ENCODE data around the gene GSK3B. TPM values are rescaled to one million over a fixed set of nuclear protein-coding genes. Genes with fewer than 3 reads are reported as not detected.

GSK3B gene
- total RNA-seq, 1 experiment from 2014 or later: 56.5 TPM

- Histone ChIP-seq H3K27me3 (ENCODE audit: insufficient read depth, low read length) (no peaks in the 10 kb centered on the region), H3K56ac (ENCODE audit: insufficient read length, low read depth, low read length) (no peak overlapping the region), H3K79me2 (ENCODE audit: insufficient read depth, low read length) (no peaks in the 10 kb centered on the region), H4K8ac (replicated peaks; ENCODE audit: insufficient read length, low read depth, low read length) (no peak overlapping the region), H2AK5ac (ENCODE audit: insufficient read length, low read length) (no peak overlapping the region), H4K20me1 (ENCODE audit: control insufficient read depth, insufficient read depth, insufficient read length) (no peaks in the 10 kb centered on the region), H2BK12ac (ENCODE audit: insufficient read length, low read depth, low read length) (no peak overlapping the region), H3K4me2 (ENCODE audit: insufficient read depth, insufficient read length, low read length) (no peak overlapping the region), H3K9me3 (ENCODE audit: control insufficient read depth, low read depth, low read length) (no peaks in the 10 kb centered on the region), H4K91ac (ENCODE audit: insufficient read length, low read depth, low read length) (no peak overlapping the region), H3K4ac (ENCODE audit: low read depth, low read length) (no peak overlapping the region), H2BK20ac (ENCODE audit: low read depth, low read length, poor library complexity, severe bottlenecking) (no peak overlapping the region), H2AFZ (ENCODE audit: low read length) (no peak overlapping the region), H3K4me1 (ENCODE audit: insufficient read depth, low read length) (no peaks in the 10 kb centered on the region), H3K9ac (ENCODE audit: extremely low read depth, insufficient read length, low read length) (no peak overlapping the region), H3K23ac (ENCODE audit: insufficient read length, low read depth, low read length) (no peak overlapping the region), H3K14ac (ENCODE audit: insufficient read depth, low read length) (no peak overlapping the region), H3K27ac (ENCODE audit: insufficient read length, low read depth, low read length) (no peak overlapping the region), H3K18ac (ENCODE audit: insufficient read length, low read depth, low read length) (no peak overlapping the region), H4K5ac (ENCODE audit: insufficient read length, low read depth, low read length) (no peak overlapping the region), H2BK120ac (ENCODE audit: low read depth, low read length, poor library complexity, severe bottlenecking) (no peak overlapping the region), H3K79me1 (ENCODE audit: insufficient read depth, low read depth, low read length, poor library complexity, severe bottlenecking) (no peaks in the 10 kb centered on the region), H3K23me2 (ENCODE audit: insufficient read length, low read depth, low read length, poor library complexity, severe bottlenecking) (no peaks in the 10 kb centered on the region), H3T11ph (ENCODE audit: low read length) (no peak overlapping the region), H2BK5ac (ENCODE audit: insufficient read length, low read length) (no peak overlapping the region), H2BK15ac (ENCODE audit: low read depth, low read length) (no peak overlapping the region)
- Mint-ChIP-seq H3K4me1 (no peaks in the 10 kb centered on the region), H3K4me3 (no peak overlapping the region), H3K27me3 (ENCODE audit: low read depth) (no peaks in the 10 kb centered on the region), H3K9me3 (peaks cover 7 to 13% of the 10 kb centered on the region in 2 experiments; a peak in 4 of 5 replicates), H3K36me3 (ENCODE audit: insufficient read depth in 1 of 3, low read depth in 3 of 3) (peaks cover 41 to 46% (median 46%) of the 10 kb centered on the region in 3 experiments), H3K27ac (no peak overlapping the region)
- DNase-seq: no peak
- no CpG with 5 or more reads among the region's 2 CpGs for WGBS (ENCODE audit: extremely low coverage, insufficient read length, low lambda C conversion rate)
- TF ChIP-seq, protein P1, sequence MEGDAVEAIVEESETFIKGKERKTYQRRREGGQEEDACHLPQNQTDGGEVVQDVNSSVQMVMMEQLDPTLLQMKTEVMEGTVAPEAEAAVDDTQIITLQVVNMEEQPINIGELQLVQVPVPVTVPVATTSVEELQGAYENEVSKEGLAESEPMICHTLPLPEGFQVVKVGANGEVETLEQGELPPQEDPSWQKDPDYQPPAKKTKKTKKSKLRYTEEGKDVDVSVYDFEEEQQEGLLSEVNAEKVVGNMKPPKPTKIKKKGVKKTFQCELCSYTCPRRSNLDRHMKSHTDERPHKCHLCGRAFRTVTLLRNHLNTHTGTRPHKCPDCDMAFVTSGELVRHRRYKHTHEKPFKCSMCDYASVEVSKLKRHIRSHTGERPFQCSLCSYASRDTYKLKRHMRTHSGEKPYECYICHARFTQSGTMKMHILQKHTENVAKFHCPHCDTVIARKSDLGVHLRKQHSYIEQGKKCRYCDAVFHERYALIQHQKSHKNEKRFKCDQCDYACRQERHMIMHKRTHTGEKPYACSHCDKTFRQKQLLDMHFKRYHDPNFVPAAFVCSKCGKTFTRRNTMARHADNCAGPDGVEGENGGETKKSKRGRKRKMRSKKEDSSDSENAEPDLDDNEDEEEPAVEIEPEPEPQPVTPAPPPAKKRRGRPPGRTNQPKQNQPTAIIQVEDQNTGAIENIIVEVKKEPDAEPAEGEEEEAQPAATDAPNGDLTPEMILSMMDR (conservative IDR thresholded peaks at IDR 0.05): no peak
Observed at GRCh38 chr3:119861681-119862080, 232.6 kb downstream of the GSK3B start.
